GM21515 (cell line): ENCODE measurements around the gene TM9SF4.

Experiments used
- ATAC-seq: cut with Tn5 transposase; IDR thresholded peaks from one replicate; pipeline ENCODE4 v1.9.1; 2021; ENCODE audit not compliant: unreplicated experiment

Gene TM9SF4

DNA sequence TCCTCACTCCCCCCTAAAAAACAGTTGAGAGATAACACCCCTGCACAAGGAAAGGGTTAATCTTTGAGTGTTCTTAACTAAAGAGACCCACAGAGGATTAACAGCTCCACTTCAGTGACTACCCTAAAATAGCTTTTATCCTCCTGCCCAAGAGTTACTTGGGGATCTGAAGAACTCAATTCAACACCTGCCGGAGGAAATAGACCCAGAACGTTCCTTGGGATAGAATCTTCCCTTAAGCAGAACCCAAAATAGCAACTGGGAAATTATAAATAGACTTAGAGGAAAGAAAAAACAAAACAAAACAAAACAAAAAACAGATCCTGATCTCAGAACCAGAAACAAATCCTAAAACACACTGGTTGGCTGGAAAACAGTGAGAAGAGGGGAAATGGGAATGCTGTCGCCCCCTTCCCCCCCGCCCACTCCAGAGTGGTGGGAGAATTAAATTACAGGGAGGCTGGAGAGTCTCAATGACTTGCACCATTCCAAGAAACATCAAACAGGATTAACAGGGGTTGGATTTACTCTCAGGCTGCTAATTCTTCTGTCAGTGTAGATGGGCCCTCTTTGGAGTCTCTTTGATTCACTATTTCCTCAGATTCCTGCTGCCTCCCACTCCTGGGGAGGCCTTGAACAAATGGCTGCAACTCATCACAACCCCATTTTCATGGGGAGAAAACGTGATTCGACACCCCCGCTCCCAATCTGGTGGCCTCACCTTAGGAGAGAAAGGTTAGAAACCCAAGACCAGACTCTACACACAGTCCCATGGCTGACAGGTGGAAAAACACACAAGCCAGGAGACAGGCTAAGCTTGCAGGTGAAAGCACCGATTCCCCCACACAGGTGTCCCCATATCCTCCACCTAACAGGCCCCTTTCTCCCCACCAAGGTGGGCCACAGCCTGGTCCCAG, 96.6 kb downstream of the TM9SF4 start:
- no peak for ATAC-seq

DNA sequence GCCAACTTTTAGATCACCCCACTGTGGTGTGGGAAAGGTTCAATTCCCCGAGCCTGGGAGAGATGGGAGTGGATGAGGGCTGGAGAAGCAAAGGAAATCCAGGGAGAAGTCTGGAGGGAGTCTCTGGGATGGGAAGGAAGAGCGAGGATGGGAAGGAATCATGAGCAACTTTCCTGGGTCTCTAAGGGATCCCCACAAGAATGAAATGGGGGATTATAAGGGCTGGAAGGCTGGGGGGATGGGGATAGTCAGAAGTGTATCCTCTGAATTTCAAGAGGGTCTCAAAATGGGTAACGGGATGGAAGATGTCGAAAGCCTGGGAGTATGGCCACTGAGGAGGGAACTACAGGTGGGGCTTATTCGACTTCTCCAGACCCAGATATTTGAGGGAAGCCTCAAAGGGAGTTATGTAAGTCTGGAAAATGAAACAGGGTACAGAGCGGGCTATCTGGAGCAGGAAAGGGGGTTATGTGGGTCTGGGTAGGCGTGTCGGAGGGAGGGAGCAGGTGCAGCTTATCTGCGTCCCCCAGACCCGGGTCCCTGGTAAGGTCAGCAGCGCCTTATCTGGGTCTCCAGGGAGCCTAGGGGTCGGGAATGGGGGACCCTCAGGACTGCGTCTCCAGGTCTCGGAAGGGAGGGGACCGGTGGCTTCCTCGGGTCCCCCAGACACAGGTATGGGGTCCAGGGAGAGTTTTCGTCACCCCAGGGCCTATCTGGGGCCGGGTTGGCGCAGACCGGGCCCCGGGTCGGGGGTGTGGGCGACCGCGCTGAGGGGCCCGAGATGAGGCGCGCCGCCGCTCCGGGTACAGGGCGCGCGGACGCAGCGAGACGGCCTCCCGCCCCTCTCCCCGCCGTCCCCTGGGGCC, 97.5 kb downstream of the TM9SF4 start:
- peak; percentile 22 for ATAC-seq

- peak; percentile 85 for ATAC-seq
Observed at GRCh38 chr20:32207626-32208498, 98.3 kb downstream of the TM9SF4 start, which contains the start of the genes PLAGL2 and POFUT1. Gene PLAGL2 (minus strand): TSS chr20:32207743. CDS start chr20:32202178, 5,565 bp downstream. Gene POFUT1 (plus strand): TSS chr20:32207880. CDS start chr20:32207942, 62 bp downstream.

GRCh38 chr20:32208499-32209154, 99.1 kb downstream of the TM9SF4 start:
- no peak for ATAC-seq

DNA sequence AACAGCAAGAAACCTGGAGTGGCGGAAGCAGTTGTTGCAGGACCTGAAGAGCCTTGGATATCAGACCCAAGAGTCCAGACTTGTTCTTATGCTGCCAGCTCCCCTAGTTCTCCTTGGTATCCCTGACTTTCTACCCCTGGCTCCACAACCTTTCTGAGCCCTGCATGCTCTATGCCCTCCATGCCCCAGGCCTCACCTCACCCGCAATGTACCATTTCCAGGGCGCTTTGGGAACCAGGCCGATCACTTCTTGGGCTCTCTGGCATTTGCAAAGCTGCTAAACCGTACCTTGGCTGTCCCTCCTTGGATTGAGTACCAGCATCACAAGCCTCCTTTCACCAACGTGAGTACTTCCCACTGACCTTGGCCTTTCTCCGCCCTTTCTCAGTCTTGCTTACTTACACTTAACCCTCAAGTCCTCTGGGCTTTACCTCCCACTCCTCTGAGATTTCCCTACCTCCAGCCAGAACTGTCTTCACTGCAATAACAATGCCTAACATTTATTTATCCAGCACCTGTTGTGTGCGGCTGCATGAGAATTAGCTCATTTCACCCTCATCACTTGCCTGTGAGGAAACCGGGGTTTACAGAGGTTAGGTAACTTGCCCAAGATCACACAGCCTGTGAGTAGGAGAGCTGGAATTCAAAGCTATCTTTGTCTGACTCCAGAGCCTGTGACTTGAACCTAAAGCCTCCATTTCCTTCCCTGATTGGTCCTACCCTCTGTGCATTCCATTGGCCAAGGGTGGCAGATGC, 100.5 kb downstream of the TM9SF4 start:
- no peak for ATAC-seq

DNA sequence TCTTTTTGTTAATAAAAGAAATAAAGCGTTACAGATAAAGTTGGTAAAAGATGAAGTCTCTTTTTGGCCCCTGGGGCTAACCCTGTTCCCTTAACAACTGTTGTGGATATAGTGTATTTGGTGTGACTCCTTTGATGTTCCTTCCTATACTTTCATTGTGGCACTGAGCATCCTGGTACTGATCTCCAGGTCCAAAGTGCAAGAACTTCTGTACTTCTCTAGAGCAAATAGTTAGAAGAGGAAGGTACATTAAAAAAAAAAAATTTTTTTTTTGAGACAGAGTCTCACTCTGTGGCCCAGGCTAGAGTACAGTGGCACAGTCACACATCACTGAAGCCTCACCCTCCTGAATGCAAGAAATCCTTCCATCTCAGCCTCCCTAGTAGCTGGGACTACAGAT, 104.4 kb downstream of the TM9SF4 start:
- ATAC-seq: no peak

DNA sequence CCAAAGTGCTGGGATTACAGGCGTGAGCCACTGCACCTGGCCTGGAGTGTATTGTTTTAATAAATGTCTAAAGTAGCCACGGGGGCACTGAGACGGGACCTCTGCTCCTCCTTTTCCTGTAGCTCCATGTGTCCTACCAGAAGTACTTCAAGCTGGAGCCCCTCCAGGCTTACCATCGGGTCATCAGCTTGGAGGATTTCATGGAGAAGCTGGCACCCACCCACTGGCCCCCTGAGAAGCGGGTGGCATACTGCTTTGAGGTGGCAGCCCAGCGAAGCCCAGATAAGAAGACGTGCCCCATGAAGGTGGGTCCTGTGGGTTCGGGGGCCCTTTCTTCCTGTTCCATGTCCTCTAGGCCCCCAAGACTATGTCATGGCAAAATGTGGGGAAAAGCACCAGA, 105.6 kb downstream of the TM9SF4 start:
- ATAC-seq: no peak

DNA sequence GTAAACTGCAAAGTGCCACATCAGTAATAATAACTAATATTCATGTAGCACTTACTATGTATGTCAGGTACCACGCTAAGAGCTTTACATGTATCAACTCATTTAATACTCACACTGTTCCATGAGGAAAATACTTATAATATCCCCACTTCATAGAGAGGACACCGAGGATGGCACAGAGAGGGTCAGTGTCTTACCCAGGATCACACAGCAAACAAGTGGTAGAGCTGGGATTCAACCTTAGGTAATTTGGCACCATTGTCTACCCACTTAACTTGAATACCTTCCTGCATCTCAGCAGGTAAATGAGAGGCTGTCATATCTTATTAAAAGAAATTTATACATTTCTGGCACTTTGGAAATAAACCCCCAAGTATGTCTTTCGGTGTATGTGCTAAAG, 106.2 kb downstream of the TM9SF4 start:
- ATAC-seq: no peak

- ATAC-seq: no peak
Observed at GRCh38 chr20:32216179-32217142, 106.9 kb downstream of the TM9SF4 start.
